Activated CD4-positive, alpha-beta T cell treated with anti-CD3 and anti-CD28 coated beads, Interleukin-2, amount 50 U/mL, for 24 hours (primary cell): Measurements from ENCODE around the gene MTA3.
"Not testable (repeated sequence)": the region's sequence is repeated elsewhere in the genome, so short reads cannot be mapped to it uniquely, and the experiment has no call there.

ENCODE experiments used
- DNase-seq, 2 donors: peaks; one replicate each; pipeline ENCODE4 v3.0.0-alpha.2; 2020; ENCODE audit warnings: low read depth in 1 of 2, low spot score in 1 of 2

MTA3 gene

DNA sequence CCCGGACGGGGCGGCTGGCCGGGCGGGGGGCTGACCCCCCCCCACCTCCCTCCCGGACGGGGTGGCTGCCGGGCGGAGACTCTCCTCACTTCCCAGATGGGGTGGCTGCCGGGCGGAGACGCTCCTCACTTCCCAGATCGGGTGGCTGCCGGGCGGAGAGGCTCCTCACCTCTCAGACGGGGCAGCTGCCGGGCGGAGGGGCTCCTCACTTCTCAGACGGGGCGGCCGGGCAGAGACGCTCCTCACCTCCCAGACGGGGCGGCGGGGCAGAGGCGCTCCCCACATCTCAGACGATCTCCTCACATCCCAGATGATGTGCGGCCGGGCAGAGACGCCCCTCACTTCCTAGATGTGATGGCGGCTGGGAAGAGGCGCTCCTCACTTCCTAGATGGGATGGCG lies 37.7 kb downstream of the MTA3 start:
- not testable (repeated sequence) for DNase-seq

DNA sequence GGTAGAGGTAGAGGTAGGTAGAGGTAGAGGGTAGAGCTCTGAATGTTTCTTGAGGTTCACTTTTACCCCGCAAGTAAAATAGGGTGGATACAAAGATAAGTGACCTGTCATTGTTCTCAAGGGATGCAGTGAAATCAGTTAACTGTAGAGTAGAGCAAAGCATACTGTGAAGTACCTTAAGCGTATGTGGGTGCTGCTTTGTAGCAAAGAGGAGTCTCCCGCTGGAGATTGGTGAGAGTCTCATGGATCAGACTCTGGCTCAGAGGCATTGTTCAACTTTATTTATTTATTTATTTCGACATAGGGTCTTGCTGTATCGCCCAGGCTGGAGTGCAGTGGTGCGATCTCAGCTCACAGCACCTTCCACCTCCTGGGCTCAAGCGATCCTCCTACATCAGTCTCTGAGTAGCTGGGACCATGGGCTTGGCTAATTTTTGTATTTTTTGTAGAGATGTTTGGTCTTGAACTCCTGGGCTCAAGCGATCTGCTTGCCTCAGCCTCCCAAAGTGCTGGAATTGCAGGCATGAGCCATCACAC lies 38.7 kb downstream of the MTA3 start:
- DNase-seq: no peak

DNA sequence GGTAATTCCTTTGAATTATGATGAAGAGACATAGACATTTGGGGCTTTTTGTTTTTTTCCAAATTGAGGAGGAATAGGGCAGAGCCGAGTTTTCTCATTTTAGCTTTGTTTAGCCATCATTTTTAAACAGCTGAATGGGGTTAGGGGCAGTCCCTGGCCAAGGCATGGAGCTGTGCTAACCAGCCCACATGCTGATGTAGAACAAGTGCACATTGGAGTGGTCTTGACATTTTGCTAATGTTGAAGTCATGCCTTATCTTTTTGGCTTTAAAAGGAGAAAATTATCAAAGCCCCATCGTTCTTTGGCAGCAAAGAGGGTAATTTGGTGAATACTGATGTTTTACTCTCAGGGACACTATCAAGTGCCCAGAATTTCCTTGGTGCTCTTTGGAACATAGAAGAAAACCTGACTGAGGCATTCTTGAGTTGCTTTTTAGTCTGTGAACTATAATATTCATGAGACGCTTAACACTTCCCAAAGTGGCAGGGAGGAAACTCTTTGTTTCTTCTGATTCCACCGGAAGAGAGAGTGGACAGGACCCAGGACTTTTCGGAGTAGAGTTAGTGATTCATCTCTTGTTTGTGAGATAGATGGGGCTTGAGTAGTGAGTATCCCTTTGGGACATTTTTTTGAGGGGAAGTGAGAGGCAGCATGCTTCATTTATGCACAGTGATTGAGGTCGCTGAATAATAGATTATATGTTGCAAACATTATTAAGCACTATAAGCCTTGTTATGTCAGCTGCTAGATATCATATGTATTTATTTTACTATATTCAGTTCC lies 45.0 kb downstream of the MTA3 start:
- no peak for DNase-seq

DNA sequence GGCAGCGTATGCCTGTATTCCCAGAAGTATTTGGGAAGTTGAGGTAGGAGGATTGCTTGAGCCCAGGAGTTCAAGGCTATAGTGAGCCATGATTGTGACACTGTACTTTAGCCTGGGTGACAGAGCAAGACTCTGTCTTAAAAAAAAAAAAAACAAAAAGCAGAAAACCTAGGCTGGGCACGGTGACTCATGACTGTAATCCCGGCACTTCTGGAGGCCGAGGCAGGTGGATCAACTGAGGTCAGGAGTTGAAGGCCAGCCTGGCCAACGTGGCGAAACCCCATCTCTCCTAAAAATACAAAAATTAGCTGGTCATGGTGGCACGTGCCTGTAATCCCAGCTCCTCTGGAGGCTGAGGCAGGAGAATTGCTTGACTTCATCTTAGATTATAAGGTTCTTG lies 46.4 kb downstream of the MTA3 start:
- DNase-seq: no peak

DNA sequence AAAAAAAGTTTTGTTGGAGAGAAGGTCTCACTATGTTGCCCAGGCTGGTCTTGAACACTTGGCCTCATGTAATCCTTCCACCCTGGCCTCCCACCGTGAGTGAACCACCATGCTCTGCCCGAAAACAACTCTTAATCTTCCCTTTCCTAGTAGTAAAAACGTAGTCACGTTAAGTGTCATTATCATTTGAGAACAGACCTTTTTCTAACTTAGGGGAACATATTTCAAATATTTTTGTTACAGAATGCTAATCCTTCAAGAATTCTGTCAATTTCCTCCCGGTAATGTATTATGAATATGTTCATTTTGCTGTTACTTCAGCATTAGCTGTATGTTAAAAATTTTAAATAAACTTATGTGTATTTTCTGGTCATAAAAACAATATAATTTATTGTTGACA lies 49.7 kb downstream of the MTA3 start:
- DNase-seq: no peak

DNA sequence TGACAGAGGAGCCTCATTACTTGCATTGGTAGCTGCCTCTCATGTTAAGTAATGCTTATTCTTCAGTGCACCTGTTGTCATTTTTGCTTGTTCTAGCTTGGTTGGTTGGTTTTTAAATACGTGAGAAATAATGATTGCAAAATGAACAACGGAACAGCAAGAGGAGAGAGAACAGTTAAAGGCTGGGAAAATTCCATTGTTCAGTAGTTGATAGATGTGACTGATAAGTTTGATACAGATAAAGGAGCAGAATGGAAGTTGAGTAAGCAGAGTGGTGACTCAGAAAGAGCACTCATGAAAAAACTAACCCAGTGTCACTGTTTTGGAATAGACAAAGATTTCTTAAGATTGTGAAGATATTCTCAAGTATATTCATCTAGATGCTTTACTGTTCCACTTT lies 50.5 kb downstream of the MTA3 start:
- no peak for DNase-seq

DNA sequence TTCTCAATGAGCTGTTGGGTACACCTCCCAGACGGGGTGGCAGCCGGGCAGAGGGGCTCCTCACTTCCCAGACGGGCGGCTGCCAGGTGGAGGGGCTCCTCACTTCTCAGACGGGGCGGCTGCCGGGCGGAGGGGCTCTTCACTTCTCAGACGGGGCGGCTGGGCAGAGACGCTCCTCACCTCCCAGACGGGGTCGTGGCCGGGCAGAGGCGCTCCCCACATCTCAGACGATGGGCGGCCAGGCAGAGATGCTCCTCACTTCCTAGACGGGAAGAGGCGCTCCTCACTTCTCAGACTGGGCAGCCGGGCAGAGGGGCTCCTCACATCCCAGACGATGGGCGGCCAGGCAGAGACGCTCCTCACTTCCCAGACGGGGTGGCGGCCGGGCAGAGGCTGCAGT lies 53.2 kb downstream of the MTA3 start:
- DNase-seq: not testable (repeated sequence)

DNA sequence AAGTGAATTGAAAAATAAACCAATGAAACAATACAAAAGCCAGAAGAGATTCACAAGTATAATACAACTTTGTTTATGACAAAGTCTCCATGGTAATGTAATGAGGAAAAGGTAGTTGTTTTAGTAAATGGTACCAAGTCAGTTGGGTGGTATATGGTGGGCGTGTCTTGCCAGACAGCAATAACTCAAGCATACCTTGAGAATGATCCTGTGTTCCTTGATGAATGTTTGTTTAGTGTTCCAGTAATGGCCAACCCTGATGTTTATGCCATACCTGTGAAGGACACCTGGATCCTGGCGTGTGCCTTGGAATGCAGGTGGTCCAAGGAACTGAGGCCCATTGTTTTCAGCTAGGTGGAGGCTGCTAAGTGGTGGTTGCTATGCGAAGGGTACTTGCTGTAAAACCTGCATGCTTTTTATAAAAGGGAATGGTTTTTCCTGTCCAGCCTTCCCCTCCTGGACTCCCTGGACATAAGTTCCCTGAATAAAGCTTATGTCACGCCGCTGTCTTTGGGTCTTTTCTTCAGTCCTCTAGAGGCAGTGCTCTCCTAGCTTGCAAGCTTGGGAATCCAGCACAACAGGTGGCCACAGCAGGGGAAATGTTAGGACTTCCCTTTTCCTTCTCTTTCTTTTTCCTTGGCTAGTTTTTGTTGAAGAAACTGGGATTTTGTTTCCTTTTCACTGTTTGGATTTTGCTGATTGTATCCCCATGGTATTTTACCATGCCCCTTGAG lies 54.7 kb downstream of the MTA3 start:
- DNase-seq: no peak

DNA sequence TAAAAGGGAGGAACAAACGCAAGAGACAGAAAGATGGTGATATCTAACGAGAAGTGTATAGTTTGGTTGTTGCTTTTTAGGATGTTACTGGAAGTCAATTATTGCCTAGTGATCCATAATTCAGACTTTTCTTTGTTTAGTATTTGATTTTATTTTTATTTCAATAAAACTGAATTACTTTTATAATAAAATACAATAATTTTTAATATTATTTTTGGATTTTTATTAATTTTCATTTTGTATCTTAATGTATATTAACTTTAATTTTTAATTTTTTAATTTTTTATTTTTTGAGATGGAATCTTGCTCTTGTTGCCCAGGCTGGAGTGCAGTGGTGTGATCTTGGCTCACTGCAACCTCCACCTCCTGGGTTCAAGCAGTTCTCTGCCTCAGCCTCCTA lies 55.6 kb downstream of the MTA3 start:
- no peak for DNase-seq

DNA sequence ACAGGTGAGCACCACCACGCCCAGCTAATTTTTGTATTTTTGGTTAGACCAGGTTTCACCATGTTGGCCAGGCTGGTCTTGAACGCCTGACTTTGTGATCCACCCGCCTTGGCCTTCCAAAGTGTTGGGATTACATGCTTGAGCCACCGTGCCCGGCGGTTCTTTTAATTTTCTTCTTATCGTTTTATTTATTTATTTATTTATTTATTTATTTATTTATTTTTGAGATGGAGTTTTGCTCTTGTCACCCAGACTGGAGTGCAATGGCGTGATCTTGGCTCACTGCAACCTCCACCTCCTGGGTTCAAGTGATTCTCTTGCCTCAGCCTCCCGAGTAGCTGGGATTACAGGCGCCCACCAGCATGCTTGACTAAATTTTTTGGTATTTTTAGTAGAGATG lies 59.6 kb downstream of the MTA3 start:
- DNase-seq: not testable (repeated sequence)

DNA sequence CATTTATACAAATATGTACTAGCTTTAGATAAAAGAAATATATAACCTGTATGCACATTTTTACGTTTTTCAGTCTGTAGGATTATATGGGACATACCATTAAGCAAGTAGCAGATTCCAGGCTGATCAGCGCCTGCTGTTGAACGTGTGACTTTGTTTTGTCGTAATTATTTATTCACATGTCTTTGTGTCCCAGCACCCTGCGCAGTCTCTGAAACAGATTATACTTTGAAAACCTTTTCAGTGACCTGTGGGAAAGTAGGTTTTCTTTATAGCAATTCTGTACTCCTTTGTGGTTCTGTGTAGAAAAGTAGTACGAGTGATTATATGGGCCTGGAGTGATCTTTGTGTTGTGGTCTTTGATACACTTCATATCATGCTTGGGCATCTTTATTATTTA lies 68.5 kb downstream of the MTA3 start:
- no peak for DNase-seq

DNA sequence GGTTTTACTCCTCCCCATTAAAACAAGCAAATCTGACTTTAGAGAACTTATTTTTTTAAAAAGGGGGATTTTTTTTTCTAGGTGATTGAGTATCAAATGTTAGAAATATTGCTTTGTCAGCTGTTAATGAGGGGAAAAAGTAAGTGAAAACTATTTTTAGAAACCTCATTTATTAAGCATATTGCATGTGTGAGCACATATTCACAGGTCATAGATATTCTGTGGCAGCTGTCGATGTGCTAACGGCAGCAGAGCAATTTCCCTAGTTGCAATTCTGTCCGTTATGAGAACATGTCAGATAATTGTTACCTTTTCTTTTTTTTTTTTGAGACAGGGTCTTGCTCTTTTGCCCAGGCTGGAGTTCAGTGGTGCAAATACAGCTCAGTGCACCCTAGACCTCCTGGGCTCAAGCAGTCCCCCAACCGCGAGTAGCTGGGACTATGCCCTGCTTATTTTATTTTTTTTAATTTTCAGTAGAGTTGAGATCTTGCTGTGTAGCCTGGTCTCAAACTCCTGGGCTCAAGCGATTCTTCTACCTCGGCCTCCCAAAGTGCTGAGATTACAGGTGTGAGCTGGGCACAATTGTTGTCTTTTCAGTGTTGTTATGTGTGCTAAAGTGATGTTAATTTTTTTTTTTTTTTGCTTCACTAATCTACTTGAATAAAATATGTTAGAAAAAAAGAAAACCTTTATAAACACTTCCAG lies 69.8 kb downstream of the MTA3 start:
- no peak for DNase-seq

DNA sequence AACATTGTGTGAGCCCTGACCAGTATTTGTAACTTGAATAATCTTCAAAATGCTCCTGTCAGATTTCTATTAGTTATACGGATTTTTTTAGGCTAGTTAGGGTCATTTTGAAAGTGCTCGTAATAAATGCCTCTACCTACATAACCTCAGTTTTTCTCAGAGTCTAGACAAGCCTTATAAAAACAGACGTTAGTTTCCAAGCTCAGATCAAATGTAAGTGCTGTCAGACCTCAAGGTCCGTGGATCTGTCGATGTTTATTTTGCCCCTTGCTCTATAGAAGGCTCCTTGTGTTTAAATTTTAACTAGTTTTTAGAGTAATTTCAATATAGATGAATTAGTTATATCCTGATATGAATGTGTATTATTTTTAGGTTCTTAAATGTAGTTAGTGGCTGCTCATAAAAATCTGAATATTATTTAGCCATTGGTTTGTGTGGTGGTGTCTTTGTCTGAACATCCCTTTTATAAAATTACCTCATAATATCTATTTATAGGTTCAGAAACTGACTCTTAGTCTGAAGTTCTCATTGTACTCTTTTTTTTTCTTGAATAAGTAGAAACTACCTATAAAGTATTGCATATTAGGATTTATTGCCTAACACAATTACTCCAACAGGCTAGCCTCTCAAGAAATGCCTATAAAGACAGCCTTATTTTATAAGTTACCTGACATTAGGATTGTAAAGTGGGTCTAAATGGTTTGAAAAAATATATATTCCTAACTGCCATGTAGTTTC lies 71.1 kb downstream of the MTA3 start:
- DNase-seq: no peak

DNA sequence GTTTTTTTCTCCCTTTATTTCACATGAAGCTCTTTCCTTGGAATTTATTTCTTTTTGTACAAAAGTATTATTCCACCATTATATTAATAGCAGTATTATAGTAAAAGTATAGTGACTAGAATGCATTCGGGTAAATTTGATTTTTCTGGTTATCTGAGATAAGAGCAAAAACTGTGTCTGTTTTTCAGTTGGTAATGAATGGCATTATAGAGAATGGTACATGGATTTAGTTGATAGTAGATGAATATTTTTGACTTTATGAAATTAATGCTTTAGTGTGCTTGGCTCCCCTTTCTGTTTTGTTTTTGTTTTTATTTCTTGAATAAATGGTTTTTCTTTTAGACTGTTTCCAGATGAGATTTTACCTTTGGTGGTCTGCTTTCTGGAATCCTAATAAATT lies 71.8 kb downstream of the MTA3 start:
- no peak for DNase-seq

DNA sequence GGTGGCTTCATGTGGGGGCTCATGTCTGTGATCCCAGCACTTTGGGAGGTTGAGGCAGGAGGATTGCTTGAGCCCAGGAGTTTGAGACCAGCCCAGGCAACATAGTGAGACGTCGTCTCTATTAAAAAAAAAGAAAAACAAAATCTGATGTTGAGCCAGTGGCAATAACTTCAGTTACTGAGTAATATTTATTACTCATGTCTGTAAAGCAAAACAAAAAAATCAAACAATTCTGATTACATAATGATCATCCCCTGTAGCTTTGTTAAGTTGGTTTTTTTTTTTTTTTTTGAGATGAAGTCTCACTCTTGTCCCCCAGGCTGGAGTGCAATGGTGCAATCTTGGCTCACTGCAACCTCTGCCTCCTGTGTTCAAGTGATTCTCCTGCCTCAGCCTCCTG lies 73.9 kb downstream of the MTA3 start:
- DNase-seq: not testable (repeated sequence)

DNA sequence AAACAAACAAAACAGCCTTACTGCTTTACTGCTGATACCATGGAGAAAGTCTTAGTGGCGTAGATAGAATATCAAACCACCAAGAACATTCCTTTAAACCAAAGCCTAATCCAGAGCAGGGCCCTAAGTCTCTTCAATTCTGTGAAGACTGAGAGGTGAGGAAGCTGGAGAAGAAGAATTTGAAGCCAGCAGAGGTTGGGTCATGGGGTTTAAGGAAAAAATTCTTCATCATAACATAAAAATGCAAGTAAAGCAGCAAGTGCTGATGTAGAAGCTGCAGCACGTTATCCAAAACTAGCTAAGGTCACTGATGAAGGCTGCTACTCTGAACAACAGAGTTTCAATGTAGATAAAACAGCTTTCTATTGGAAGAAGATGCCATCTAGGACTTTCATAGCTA lies 77.1 kb downstream of the MTA3 start:
- DNase-seq: no peak

DNA sequence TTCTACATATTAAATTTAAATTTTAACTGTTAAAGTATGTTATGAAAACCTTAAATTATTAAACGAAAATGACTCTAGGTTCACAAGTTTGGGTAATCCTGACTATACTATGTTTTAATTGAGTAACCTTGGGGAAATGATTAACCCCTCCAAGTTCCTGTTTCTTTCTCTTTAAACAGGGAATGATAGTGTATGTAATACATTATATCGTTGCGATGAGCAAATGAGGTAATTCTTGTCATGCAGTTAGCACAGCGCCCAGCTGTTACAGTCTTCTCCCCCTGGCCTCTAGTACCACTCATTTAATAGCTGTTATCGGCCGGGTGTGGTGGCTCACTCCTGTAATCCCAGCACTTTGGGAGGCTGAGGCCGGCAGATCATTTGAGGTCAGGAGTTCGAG lies 80.4 kb downstream of the MTA3 start:
- no peak for DNase-seq

DNA sequence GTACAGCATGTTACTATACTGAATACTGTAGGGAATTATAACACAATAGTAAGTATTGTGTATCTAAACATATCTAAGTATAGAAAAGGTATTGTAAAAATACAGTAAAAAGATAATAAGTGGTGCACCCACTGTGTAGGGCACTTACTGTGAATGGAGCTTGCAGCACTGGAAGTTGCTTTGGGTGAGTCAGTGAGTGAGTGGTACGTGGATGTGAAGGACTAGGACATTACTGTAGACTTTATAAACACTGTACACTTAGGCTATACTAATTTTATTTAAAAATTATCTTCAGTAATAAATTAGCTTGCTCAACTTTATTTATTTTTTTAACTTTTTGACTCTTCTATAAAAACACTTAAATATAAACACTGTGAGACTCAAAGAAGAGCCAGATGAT lies 82.6 kb downstream of the MTA3 start:
- DNase-seq: no peak

DNA sequence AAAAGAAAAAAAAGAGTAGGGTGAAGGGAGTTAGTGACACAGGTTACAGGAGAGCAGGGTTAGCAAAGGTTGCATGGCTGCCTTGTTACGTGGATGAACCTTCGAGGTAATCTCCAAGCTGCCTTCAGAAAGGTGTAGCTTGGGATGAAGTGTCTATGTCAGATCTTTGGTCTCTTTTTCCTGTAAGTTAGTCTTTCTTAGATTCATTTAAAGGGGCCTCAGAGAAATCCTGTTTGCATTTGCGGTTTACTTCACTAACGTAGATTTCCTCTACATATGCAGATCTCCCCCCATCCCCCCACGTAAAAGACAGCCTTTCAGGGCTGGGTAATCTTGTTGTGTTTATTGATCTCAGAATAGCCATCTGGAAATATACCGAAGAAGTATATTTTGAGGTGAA lies 83.7 kb downstream of the MTA3 start:
- DNase-seq: no peak

DNA sequence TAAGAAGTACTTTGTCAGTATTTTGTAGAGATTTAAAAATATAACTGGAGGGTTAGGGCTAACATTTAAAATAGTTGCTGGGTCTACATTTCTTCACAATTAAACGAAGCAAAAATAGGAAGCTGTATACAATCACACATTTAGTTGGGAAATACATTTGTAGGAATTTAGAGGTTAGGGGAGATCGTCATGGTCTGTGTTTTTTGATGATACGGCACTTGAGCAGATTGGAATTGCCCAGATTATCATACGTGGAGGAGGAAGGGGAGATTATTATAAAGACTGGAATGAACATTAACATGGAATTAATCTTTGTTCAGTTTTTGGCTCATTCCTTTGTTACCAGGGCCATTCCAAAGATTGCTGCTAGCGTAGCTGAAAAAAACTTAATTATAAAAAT lies 84.6 kb downstream of the MTA3 start:
- DNase-seq: no peak

DNA sequence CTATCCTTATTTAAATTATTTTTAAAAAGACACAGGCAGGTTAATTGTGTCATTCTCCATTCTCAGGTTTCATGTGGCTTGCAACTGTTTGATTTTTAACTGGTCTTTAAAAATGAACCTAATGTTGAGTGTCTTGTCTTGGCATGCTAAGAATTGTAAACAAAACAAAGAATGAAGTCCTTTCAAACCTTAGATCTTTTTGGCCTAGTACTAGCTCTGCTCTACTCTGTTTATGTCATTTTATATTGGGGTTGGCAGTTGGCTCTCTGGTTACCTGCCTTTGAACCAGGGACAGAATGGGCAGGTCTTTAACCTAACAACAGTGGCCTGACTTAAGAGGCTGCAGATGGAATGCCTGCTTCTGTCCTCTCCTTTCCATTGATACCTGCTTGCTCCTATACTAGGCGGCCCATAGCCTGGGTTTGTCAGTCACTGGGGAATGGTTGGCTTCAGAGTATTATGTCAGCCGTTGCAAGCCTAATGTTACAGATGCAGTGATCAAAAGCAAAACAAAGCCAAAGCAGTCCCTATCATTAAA lies 85.5 kb downstream of the MTA3 start:
- DNase-seq: no peak
